CD4-positive, alpha-beta T cell treated with Interleukin-4 for 1 hour (primary cell): ENCODE data around the gene POLN.
"Not testable (repeated sequence)": the region's sequence is repeated elsewhere in the genome, so short reads cannot be mapped to it uniquely, and the experiment has no call there.

Experiments used
- DNase-seq, 2 donors: peaks; one replicate each; pipeline ENCODE4 v3.0.0-alpha.2; 2020 to 2022

The POLN gene

GRCh38 chr4:2031161-2031560 is 210.8 kb downstream of the POLN start:
- DNase-seq = not testable (repeated sequence)

GRCh38 chr4:2027120-2027519 is 214.8 kb downstream of the POLN start:
- DNase-seq = not testable (repeated sequence)

GRCh38 chr4:2025817-2026216 is 216.1 kb downstream of the POLN start:
- DNase-seq = no peak

DNA sequence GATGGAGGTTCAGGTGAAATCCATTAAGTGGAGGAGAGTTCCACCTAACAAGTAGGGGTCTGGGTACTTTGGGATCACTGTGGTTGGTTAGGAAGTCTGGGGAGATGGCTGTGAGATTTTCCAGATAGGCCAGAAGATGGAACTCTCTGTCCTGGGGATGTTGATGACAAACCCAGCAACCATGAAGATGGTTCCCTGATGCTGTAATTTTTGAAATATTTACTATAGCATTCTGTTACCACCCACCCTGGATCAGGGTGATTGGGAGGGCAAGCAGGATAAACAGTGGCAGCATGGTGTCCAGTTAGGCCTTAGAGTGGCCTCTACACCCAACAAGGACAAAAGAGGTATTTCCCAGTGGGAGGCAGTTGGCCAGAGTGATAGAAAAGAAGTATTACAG is 217.2 kb downstream of the POLN start:
- no peak for DNase-seq
